ENCODE results near the gene ABHD3.
"Not testable (repeated sequence)": the region's sequence is repeated elsewhere in the genome, so short reads cannot be mapped to it uniquely, and the experiment has no call there.

Gene ABHD3

DNA sequence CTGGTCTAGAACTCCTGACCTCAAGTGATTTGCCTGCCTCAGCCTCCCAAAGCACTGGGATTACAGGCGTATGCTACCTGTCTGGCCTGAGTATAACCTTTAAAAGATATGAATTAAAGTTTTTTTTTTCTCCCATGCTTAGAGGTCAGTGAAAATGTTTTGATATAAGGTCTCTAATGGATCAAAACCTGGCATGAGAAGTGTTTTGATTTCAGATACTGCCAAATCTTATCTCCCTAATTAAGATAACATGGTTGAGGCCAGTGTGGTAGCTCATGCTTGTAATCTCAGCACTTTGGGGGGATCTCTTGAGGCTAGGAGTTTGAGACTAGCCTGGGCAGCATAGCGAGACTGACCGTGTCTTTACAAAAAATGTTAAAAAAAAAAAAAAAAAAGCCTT is 51.2 kb downstream of the ABHD3 start:
- no peak for DNase-seq (ENCODE audit: low read depth in 4 of 4, low spot score in 1 of 4)

DNA sequence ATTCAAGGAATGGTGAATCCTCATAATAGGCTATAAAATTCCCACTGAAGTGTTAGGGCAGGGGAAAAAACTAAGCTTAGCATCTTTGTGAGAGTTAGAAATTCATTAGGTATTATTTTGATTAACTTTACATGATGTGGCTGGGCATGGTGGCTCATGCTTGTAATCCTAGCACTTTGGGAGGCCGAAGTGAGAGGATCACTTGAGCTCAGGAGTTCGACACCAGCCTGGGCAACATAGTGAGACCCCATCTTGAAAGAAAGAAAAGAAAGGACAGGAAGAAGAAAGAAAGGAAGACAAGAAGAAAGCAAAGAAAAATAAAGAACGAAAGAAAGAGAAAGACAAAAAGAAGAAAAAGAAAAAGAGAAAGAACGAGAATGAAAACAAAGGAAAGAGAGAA is 52.5 kb downstream of the ABHD3 start:
- DNase-seq (ENCODE audit: low read depth in 4 of 4, low spot score in 1 of 4) = no peak

DNA sequence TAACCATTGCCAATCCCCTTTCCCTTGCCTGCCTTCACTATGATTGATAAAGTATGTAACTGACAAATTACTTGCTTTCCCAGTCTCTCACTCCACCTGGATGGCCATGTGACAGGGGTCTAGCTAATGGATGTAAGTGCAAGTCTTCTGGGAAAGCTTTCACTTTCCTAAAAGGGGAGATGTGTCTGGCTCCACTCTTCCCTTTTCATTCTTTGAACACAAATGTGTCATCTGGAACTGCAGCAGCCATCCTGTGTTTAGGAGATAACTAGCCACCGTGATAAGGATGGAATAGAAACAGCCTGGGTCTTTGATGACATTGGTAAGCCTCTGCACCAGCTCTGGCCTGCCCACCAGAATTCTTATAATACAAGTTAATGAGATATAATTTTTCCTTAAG is 54.3 kb downstream of the ABHD3 start:
- no peak for DNase-seq (ENCODE audit: low read depth in 4 of 4, low spot score in 1 of 4)

DNA sequence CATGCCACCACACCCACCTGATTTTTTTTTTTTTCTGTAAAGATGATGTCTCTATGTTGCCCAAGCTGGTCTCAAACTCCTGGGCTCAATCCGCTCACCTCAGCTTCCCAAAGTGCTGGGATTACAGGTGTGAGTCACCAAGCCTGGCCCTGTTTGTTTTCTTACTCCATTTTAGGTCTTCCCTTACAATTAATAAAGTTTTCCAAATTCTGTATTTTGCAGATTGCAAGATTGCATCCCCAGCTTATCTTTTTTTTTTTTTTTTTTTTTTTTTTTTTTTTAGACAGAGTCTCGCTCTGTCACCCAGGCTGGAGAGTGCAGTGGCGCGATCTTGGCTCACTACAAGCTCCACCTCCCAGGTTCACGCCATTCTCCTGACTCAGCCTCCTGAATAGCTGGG is 64.2 kb downstream of the ABHD3 start:
- not testable (repeated sequence) for DNase-seq (ENCODE audit: low read depth in 4 of 4, low spot score in 1 of 4)

DNA sequence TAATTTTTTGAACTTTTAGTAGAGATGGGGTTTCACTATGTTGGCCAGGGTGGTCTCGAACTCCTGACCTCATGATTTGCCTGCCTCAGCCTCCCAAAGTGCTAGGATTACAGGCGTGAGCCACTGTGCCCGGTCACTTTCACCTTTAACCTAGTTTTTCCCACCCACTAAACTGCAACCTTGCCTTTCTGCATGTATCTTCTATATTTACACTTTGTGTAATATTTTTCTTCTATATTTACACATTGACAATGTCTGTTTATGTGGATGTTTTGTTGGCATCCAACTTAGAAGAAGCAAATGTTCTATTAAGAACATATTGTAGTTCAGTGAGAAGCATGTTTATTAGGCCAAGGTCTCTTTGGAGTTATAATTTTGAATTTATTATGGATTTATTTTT is 65.8 kb downstream of the ABHD3 start:
- no peak for DNase-seq (ENCODE audit: low read depth in 4 of 4, low spot score in 1 of 4)

DNA sequence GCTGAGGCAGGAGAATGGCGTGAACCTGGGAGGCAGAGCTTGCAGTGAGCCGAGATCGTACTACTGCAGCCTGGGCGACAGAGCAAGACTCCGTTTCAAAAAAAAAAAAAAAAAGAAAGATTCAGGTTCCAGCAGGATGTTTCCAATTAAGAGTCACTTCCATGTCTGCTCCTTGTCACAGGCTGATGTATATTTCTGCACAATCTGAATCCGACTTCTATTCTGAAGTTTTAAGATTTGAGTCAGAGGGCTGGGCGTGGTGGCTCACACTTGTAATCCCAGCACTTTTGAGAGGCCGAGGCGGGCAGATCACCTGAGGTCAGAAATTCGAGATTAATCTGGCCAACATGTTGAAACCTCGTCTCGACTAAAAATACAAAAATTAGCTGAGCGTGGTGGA is 67.8 kb downstream of the ABHD3 start:
- DNase-seq (ENCODE audit: low read depth in 4 of 4, low spot score in 1 of 4) = no peak

DNA sequence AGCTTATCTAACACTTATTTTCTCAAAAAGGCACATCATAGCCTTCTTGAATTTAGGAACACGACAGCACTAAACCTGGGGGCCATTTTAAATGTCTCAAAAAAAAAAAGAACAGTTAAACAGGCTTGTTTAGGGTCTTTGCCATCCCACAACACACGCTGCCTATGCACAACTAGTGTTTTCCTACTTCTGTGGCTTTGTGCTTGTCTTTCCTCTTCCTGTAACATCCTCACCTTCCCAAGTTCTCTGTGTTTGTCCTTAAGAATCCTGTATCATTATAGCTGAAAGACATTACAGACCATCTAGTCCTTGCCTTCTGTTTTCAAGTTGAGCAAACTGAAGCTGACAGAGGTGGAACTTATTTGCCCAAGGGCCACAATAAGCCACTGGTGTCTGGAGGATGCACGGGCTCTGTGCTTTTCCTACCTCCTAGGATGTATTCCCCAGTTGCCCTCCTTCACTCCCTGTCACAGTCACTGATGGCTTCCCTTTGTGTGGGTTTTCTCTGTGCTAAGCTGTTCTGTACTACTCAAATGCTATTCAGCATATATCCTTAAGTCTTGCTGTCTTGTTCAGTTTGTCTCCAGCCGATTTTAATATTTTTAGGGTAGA is 69.9 kb downstream of the ABHD3 start:
- DNase-seq (ENCODE audit: low read depth in 4 of 4, low spot score in 1 of 4) = no peak

DNA sequence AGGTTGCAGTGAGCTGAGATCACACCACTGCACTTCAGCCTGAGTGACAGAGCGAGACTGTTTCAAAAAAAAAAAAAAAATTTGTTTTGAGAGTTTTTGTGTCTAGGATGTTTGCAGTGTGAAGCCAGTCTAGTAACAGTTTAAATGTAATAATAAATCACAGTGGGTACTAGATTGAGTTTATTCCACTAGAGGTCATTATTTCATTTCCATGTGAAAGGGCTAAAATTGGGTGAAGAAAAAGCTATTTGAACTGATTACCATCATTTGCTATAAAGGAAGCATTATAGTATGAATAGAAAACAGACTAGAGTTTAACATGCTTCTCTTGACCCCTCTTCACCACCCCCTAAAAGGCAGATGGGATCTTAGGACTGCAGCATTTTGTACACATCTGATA is 72.2 kb downstream of the ABHD3 start:
- no peak for DNase-seq (ENCODE audit: low read depth in 4 of 4, low spot score in 1 of 4)

DNA sequence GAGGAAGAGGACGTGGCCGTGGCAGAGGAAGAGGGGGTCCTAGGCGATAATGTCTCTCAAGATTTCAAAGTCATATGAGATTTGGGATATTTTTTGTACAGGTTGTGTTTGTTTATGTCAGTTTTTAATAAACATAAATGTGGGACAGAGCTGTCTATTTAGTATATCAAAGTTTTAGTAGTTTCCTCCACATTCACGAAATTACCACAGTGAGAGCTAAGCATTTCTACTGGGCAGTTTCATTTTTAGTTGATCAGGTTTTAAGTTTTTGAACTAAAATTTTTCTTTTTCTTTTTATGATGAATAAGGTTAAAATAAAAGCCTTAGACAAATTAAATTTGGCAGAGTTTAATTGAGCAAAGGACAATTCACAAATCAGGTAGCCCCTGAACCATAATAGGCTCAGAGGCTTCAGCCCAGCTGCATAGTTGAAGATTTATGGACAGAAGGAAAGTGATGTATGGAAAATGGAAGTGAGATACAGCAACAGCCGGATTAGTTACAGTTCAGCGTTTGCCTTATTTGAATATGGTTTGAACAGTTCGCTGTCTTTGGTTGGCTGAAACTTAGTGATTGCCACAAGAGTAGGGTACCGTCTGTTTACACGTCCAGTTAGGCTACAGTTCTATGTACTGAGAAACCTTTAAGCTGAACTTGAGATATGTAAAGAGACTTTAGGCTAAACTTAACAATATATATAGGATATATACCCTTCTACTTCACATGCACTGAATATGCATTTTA is 75.3 kb downstream of the ABHD3 start:
- no peak for DNase-seq (ENCODE audit: low read depth in 4 of 4, low spot score in 1 of 4)

DNA sequence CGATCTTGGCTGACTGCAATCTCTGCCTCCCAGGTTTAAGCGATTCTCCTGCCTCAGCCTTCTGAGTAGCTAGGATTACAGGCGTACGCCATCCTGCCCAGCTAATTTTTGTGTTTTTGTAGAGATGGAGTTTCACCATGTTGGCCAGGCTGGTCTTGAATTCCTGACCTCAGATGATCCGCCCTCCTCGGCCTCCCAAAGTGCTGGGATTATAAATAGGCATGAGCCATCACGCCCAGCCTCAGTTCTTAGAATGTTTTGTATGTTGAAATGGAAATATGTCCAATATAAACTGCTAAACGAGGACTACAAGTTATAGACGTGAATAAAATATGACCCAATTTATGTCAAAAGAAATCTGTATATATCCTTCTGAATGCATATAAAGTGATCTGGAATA is 82.9 kb downstream of the ABHD3 start:
- not testable (repeated sequence) for DNase-seq (ENCODE audit: low read depth in 4 of 4, low spot score in 1 of 4)

DNA sequence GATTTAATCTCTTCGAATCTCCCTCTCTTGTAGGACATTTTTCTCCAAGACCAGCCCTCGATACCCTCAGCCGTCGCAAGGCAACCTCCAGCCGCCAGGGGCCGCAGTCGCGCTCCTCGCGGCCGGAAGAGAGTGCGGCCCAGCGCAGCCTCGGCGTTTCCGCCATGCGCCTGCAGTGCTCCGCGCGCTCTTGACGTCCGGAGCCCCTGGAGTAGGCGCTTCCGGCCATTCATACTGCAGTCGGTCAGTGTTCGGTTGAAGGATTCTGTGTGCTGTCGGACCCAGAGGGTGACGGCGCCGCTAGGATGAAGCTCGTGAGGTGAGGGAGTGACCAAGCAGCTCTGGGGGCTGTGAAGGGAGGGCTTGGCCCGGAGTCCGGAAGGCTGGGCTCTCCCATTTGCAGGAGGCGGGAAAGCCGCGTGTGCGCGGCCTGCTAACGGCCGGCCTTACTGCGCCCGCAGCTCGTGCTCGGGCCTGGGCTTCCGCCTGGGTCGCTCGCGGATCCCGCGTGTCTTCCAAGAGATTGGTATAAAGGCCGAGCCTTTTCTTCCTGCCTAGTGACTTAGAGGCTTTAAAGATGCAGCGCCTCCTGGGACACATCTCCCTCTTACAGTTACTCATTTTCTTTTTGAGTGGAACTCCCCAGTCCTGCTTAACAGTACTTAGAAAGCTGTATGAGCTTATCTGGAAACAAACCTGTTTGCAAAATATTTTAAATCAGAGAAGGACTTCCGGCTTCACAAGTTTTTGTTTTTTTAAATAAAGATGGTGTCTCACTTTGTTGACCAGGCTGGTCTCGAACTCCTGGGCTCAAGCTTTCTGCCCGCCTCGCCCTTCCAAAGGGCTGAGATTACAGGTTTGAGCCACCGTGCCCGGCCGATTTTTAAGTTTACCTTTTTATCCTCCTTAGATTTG is 92.2 kb downstream of the ABHD3 start, which contains the start of gene SNRPD1:
Gene SNRPD1 (plus strand): TSS at position 190 of the 915 bp plus-strand sequence. CDS start 116 bp downstream, at position 306.
- peak; percentile 61 to 84 (median 78) for DNase-seq (ENCODE audit: low read depth in 4 of 4, low spot score in 1 of 4)

DNA sequence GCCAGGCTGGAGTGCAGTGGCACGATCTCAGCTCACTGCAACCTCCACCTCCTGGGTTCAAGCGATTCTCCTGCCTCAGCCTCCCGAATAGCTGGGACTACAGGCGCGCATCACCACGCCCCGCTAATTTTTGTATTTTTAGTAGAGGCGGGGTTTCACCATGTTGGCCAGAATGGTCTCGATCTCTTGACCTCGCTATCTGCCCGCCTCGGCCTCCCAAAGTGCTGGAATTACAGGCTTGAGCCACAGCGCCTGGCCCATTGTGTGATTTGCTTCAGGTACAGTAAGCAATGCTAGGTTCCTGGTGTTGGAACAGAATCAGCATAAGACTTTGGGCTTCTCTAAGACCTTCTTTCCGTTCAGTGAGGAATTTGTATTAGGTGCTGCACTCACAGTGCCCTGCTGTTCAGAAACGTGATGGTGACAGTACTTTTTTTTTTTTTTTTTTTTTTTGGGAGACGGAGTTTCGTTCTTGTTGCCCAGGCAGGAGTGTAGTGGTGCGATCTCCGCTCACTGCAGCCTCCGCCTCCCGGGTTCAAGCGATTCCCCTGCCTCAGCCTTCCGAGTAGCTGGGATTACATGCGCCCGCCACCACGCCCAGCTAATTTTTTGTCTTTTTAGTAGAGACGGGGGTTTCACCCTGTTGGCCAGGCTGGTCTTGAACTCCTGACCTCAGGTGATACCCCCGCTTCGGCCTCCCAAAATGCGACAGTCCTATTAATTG is 93.0 kb downstream of the ABHD3 start:
- DNase-seq (ENCODE audit: low read depth in 4 of 4, low spot score in 1 of 4) = not testable (repeated sequence)

DNA sequence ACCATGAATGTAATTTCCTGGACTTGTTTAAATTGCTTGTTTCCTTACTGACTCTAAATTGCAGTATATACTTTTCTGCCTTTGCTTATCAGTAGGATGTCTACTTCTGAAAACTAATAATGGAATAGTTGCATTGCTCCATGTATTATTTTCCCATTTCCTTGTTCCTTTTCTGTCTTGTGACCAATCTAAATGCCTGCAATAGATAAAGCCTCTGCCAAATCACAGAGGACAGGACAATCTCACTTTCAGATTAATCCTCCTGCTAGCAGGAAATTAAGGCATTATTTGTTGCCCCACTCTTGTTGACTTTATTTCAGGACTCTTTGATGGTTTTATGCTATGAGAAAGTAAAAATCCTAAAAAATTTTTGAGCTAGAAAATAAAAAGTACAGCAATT is 99.4 kb downstream of the ABHD3 start:
- DNase-seq (ENCODE audit: low read depth in 4 of 4, low spot score in 1 of 4) = no peak

DNA sequence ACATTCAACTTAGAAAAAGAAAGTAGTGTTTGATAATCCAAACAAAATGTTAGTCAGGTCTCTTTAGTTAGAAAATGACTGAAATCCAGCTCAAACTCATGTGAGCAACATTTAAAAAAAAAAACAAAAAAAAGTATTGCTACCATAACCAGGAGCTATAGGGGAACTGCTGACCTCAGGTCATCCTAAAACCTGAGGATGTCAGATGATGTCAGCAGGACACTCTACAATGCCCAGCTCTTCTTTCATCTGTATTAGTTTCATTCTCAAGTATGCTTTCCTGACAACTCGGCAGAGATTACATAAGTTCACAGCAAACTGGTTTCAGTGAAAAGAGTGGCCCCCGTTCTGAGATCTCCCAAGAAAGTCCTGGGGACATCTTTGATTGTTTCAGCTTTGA is 99.9 kb downstream of the ABHD3 start:
- DNase-seq (ENCODE audit: low read depth in 4 of 4, low spot score in 1 of 4) = no peak

DNA sequence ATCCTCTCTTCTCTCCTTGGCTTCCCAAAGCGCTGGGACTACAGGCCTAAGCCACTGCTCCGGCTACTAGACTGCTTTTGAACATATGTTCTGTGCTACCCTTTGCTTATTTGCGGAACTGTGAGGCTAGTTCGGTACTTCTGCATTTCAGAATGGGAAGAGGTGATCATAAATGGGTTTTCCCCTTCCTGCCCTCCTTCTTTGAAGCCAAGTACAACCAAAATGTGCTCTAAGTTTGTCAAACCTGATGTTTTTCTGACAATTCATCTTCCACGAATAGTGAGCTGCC is 102.3 kb downstream of the ABHD3 start:
- no peak for DNase-seq (ENCODE audit: low read depth in 4 of 4, low spot score in 1 of 4)
